Activated T-helper 1 cell treated with anti-CD3 and anti-CD28 coated beads, Interleukin-12 subunit alpha, Interleukin-12 subunit beta, Interleukin-2, Interleukin-4 antibody, amounts not matched to agents 30 ng/mL and 10 ng/mL and 1 ng/mL, durations not matched to agents 14 hours and 24 hours and 36 hours (primary cell): ENCODE measurements around the gene PCDHGA6. TPM values are rescaled to one million over a fixed set of nuclear protein-coding genes. Genes with fewer than 3 reads are reported as not detected.

Experiments
- DNase-seq: peaks from one replicate; pipeline ENCODE4 v3.0.0; 2021; ENCODE audit warnings: low spot score
- H3K27ac Mint-ChIP-seq: one replicate; pipeline ENCODE4 v1.8.0; 2021; ENCODE audit warnings: mild to moderate bottlenecking, mixed read lengths
- H3K27me3 Mint-ChIP-seq: one replicate; pipeline ENCODE4 v1.8.0; 2022; ENCODE audit warnings: mild to moderate bottlenecking, moderate library complexity, mixed read lengths; ENCODE audit not compliant: insufficient read depth
- H3K36me3 Mint-ChIP-seq: one replicate; pipeline ENCODE4 v1.8.0; 2021; ENCODE audit warnings: low read depth, mixed read lengths
- H3K4me1 Mint-ChIP-seq: one replicate; pipeline ENCODE4 v1.8.0; 2021; ENCODE audit warnings: low read depth, mixed read lengths
- H3K4me3 Mint-ChIP-seq: one replicate; pipeline ENCODE4 v1.8.0; 2021; ENCODE audit warnings: mild to moderate bottlenecking, moderate library complexity, mixed read lengths
- H3K9me3 Mint-ChIP-seq: one replicate; pipeline ENCODE4 v1.8.0; 2021; ENCODE audit warnings: mixed read lengths
- intact Hi-C: fragments of 100-400 bp; cut with micrococcal nuclease; formaldehyde crosslinking; loops from one replicate; pipeline ENCODE4 v1.15.1; 2024
- total RNA-seq: library from RNA; stranded (reverse); gene quantifications from 2 replicates; pipeline ENCODE4 v1.2.3, GENCODE V29; 2022

The PCDHGA6 gene
- total RNA-seq, 1 donor from 2014 or later: 0.16 TPM

DNA sequence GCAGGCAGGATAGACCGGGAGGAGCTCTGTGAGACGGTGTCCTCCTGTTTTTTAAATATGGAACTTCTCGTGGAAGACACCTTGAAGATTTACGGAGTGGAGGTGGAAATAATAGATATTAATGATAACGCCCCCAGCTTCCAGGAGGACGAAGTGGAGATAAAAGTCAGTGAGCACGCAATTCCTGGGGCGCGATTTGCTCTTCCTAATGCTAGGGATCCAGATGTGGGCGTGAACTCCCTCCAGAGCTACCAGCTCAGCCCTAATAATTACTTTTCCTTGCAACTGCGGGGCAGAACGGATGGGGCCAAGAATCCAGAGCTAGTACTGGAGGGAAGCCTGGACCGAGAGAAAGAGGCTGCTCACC is 47.8 kb downstream of the PCDHGA6 start:
- peak overlapping the region; percentile 55 for H3K27ac Mint-ChIP-seq
- peaks cover 14% of the 10 kb centered on the region for H3K4me1 Mint-ChIP-seq
- H3K9me3 Mint-ChIP-seq: peaks cover 29% of the 10 kb centered on the region
- intact Hi-C loops: loop anchor here (5.0 kb wide), 5 partner anchors 34 to 189 kb away; partner anchors contain the start of genes PCDHGA2, PCDHGA5, PCDHGB4 and PCDHGC3
- peaks cover 46% of the 10 kb centered on the region for H3K27me3 Mint-ChIP-seq
- H3K4me3 Mint-ChIP-seq: peak overlapping the region; percentile 86
- no peak for DNase-seq
- peaks cover 9% of the 10 kb centered on the region for H3K36me3 Mint-ChIP-seq

DNA sequence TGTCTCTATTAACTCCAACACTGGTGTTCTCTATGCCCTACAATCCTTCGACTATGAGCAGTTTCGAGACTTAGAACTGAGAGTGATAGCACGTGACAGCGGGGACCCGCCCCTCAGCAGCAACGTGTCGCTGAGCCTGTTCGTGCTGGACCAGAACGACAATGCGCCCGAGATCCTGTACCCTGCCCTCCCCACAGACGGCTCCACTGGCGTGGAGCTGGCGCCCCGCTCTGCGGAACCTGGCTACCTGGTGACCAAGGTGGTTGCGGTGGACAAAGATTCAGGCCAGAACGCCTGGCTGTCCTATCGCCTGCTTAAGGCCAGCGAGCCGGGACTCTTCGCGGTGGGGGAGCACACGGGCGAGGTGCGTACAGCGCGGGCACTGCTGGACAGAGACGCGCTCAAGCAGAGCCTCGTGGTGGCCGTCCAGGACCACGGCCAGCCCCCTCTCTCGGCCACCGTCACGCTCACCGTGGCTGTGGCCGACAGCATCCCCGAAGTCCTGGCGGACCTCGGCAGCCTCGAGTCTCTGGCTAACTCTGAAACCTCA is 49.1 kb downstream of the PCDHGA6 start:
- peaks cover 43% of the 10 kb centered on the region for H3K27me3 Mint-ChIP-seq

DNA sequence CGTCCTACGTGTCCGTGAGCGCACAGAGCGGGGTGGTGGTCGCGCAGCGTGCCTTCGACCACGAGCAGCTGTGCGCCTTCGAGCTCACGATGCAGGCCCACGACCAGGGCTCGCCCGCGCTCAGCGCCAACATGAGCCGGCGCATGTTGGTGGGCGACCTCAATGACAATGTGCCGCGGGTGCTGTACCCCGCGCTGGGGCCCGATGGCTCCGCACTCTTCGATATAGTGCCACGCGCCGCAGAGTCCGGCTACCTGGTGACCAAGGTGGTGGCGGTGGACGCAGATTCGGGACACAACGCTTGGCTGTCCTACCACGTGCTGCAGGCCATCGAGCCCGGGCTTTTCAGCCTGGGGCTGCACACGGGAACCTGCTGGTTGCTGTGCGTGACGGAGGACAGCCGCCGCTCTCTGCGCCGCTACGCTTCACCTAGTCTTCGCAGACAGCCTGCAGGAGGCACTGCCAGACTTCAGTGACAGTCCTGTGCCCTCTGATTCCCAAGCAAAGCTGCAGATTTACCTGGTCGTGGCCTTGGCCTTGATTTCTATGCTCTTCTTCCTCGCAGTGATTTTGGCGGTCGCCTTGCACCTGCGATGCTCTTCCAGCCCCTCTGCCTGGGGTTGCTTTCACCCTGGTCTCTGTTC is 54.2 kb downstream of the PCDHGA6 start:
- H3K36me3 Mint-ChIP-seq: no peaks in the 10 kb centered on the region
- no peak overlapping the region for H3K4me3 Mint-ChIP-seq
- peaks cover 24% of the 10 kb centered on the region for H3K27me3 Mint-ChIP-seq
- peaks cover 28% of the 10 kb centered on the region for H3K9me3 Mint-ChIP-seq
- no peak overlapping the region for H3K27ac Mint-ChIP-seq
- intact Hi-C loops: no loop called here
- DNase-seq: no peak
- H3K4me1 Mint-ChIP-seq: no peaks in the 10 kb centered on the region

More for the DNA sequence above, 49.1 kb downstream of the PCDHGA6 start:
- Mint-ChIP-seq H3K27ac (no peak overlapping the region), H3K36me3 (peaks cover 9% of the 10 kb centered on the region), H3K4me3 (no peak overlapping the region), H3K9me3 (peaks cover 29% of the 10 kb centered on the region), H3K4me1 (peaks cover 9% of the 10 kb centered on the region)
- no peak for DNase-seq
- intact Hi-C loops: loop anchor here (5.0 kb wide), 5 partner anchors 36 to 191 kb away; partner anchors contain the start of genes PCDHGA2, PCDHGA5, PCDHGB4 and PCDHGC3

Other genes with a start within 250 kb of the PCDHGA6 start
- gene PCDHB5, start 238.7 kb upstream of the PCDHGA6 start, total RNA-seq: not detected in 2 replicates
- gene PCDHB6, start 223.8 kb upstream of the PCDHGA6 start, total RNA-seq: not detected in 2 replicates
- not detected in 2 replicates for gene PCDHB7, start 201.2 kb upstream of the PCDHGA6 start, total RNA-seq
- gene PCDHB8, start 196.1 kb upstream of the PCDHGA6 start, total RNA-seq: not detected in 2 replicates
- not detected in 2 replicates for gene PCDHB16, start 191.5 kb upstream of the PCDHGA6 start, total RNA-seq
- gene PCDHB9, start 186.7 kb upstream of the PCDHGA6 start, total RNA-seq: not detected in 2 replicates
- not detected in 2 replicates for gene PCDHB10, start 181.5 kb upstream of the PCDHGA6 start, total RNA-seq
- gene PCDHB11, start 174.3 kb upstream of the PCDHGA6 start, total RNA-seq: not detected in 2 replicates
- not detected in 2 replicates for gene PCDHB12, start 165.2 kb upstream of the PCDHGA6 start, total RNA-seq
- gene PCDHB13, start 160.0 kb upstream of the PCDHGA6 start, total RNA-seq: not detected in 2 replicates
- not detected in 2 replicates for gene PCDHB14, start 150.5 kb upstream of the PCDHGA6 start, total RNA-seq
- not detected in 2 replicates for gene PCDHB15, start 128.5 kb upstream of the PCDHGA6 start, total RNA-seq
- gene SLC25A2, start 69.8 kb upstream of the PCDHGA6 start, total RNA-seq: 0.20 and 0.57 TPM in 2 replicates
- gene TAF7, start 53.1 kb upstream of the PCDHGA6 start, total RNA-seq: 71.6 and 73.7 TPM in 2 replicates
- gene PCDHGA1, start 43.4 kb upstream of the PCDHGA6 start, total RNA-seq: 0.10 TPM in 2 replicates
- gene PCDHGA2, start 35.1 kb upstream of the PCDHGA6 start, total RNA-seq: 0.08 and 0.17 TPM in 2 replicates
- 0.10 TPM in 1 of 2 replicates, not detected in the other for gene PCDHGA3, start 30.1 kb upstream of the PCDHGA6 start, total RNA-seq
- 0.18 and 0.32 TPM in 2 replicates for gene PCDHGB1, start 23.8 kb upstream of the PCDHGA6 start, total RNA-seq
- gene PCDHGA4, start 18.9 kb upstream of the PCDHGA6 start, total RNA-seq: 0.21 and 0.44 TPM in 2 replicates
- gene PCDHGB2, start 13.9 kb upstream of the PCDHGA6 start, total RNA-seq: 0.47 and 0.93 TPM in 2 replicates
- gene PCDHGA5, start 9.7 kb upstream of the PCDHGA6 start, total RNA-seq: 0.24 and 0.31 TPM in 2 replicates
- gene PCDHGB3, start 3.6 kb upstream of the PCDHGA6 start, total RNA-seq: 0.47 and 0.66 TPM in 2 replicates
- 0.16 and 0.22 TPM in 2 replicates for gene PCDHGA7, start 8.9 kb downstream of the PCDHGA6 start, total RNA-seq
- gene PCDHGB4, start 13.8 kb downstream of the PCDHGA6 start, total RNA-seq: 0.18 and 0.27 TPM in 2 replicates
- gene PCDHGA8, start 18.7 kb downstream of the PCDHGA6 start, total RNA-seq: 0.03 TPM in 1 of 2 replicates, not detected in the other
- 0.56 and 0.83 TPM in 2 replicates for gene PCDHGB5, start 24.1 kb downstream of the PCDHGA6 start, total RNA-seq
- 0.21 and 0.39 TPM in 2 replicates for gene PCDHGA9, start 28.9 kb downstream of the PCDHGA6 start, total RNA-seq
- 0.12 and 0.18 TPM in 2 replicates for gene PCDHGB6, start 34.1 kb downstream of the PCDHGA6 start, total RNA-seq
- gene PCDHGA10, start 39.1 kb downstream of the PCDHGA6 start, total RNA-seq: 0.10 and 0.13 TPM in 2 replicates
- 0.13 TPM in 1 of 2 replicates, not detected in the other for gene PCDHGB7, start 43.8 kb downstream of the PCDHGA6 start, total RNA-seq
- 0.16 and 0.24 TPM in 2 replicates for gene PCDHGA11, start 47.2 kb downstream of the PCDHGA6 start, total RNA-seq
- gene PCDHGA12, start 56.6 kb downstream of the PCDHGA6 start, total RNA-seq: 0.18 TPM in 1 of 2 replicates, not detected in the other
- 0.31 and 0.32 TPM in 2 replicates for gene PCDHGC3, start 102.1 kb downstream of the PCDHGA6 start, total RNA-seq
- gene PCDHGC4, start 111.1 kb downstream of the PCDHGA6 start, total RNA-seq: not detected in 2 replicates
- not detected in 2 replicates for gene PCDHGC5, start 115.2 kb downstream of the PCDHGA6 start, total RNA-seq
- 221 and 234 TPM in 2 replicates for gene DIAPH1, start 245.1 kb downstream of the PCDHGA6 start, total RNA-seq